GM21526 (cell line): ENCODE measurements around the gene LAMB3.
"Not testable (repeated sequence)": the region's sequence is repeated elsewhere in the genome, so short reads cannot be mapped to it uniquely, and the experiment has no call there.

Source experiments
- ATAC-seq: cut with Tn5 transposase; IDR thresholded peaks from one replicate; pipeline ENCODE4 v1.9.1; 2021; ENCODE audit warnings: moderate library complexity; ENCODE audit not compliant: unreplicated experiment, low FRiP score

Gene LAMB3

GRCh38 chr1:209652121-209652735 is at the start of gene LAMB3:
TSS of gene LAMB3 (minus strand) at chr1:209652425. CDS start at chr1:209650944, 1,481 bp downstream.
- ATAC-seq, result no peak

GRCh38 chr1:209700686-209701085 is 48.5 kb upstream of the LAMB3 start:
- ATAC-seq, result not testable (repeated sequence)

DNA sequence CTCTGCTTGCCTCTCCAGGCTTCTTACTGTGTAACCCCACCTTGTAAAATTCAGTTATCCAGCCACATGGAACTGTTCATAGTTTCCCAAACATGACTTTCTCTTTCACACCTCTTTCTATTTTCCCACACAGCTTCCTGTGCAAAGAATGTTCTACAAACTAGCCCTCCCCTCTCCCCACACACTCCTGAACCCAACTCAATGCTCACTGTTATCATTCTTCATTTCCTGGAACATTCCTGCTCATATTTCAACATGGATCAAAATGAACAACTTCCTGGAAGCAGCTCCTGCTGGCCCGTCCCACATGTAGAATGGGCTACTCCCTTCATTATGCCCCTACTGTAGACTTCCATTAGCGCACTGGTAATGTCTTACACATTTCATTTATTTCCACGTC is 44.9 kb upstream of the LAMB3 start:
- no peak for ATAC-seq

DNA sequence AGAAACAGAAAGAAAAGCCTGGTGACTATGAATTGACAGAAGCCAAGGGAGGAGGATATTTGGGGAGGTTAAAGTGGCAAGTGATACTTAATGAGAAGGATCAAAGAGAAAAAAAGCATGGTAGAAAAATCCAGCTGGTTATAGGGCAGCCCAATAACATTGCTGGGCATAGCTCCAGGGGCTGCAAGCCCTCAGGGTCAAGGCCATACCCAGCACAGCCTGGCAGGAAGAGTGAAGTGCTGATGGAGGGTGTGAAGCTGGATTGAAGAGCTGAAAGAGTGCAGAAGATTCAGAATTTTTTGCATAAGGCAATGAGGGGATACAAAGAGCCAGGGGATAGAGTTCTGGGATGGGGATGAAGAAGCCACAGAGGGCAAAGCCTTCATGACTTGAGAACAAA is 44.4 kb upstream of the LAMB3 start:
- ATAC-seq, result no peak

DNA sequence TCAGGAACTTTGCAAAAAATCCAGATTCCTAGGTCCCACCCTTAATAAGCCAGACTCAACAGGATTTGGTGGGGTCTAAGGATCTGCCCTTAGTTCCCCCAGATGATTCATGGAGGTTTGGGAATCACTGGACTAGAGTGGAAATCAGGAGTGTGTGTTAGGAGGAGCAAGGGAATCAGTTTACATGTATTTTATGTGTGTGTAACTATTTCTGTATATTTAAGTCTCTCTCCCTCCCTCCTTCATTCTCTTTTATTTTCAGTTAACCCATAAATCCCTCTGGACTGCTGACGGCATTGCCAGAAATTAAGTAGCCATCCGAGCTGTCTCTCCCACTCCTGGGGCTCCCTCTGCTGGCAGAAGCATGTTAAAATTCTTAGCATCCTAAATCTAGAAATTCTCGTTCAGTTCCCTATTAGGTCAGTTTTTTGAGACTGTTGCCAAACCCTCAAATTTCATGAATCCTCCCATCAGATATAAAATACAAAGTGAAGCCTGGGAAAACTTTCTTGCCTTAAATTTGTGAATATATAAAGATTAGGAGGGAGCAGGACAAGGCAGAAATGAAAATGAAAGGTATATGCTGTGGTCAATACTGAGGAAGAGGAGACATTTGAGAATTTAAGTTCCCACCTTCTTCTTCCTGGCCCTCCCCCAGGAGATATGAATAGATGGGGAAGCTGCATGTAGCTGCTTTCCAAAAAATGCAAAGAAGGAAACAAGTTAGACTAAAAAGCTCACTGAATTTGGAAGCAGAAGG is 40.7 kb upstream of the LAMB3 start:
- ATAC-seq, result peak; percentile 62

- no peak for ATAC-seq
Observed at GRCh38 chr1:209692296-209692695, 40.1 kb upstream of the LAMB3 start.

- ATAC-seq, result no peak
Observed at GRCh38 chr1:209691237-209691636, 39.0 kb upstream of the LAMB3 start.

- no peak for ATAC-seq
Observed at GRCh38 chr1:209689477-209689876, 37.3 kb upstream of the LAMB3 start.

DNA sequence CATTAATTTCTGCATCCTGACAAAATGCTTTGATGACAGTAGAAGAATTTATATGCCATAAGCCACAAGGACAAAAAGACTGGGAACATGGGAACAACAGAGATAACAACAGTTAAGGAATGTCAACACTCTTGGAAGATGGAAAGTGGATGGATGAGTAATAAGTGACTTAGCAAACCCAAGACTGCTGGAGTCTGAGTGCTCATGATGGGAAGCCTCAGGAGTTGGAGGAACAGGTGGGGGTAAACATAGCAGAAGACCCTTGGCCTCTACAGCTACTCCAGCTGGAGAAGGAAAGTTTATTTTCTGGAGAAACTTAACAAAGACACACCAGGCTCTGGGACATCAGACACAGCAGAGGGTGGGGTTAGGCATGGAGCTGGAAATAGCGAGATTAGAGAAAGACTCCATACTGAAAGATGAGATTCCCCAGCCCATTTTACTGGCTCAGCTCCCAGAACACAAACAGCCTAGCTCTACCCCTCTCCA is 36.6 kb upstream of the LAMB3 start:
- ATAC-seq, result no peak

GRCh38 chr1:209686322-209686721 is 34.1 kb upstream of the LAMB3 start:
- no peak for ATAC-seq

GRCh38 chr1:209685821-209686220 is 33.6 kb upstream of the LAMB3 start:
- ATAC-seq, result no peak

DNA sequence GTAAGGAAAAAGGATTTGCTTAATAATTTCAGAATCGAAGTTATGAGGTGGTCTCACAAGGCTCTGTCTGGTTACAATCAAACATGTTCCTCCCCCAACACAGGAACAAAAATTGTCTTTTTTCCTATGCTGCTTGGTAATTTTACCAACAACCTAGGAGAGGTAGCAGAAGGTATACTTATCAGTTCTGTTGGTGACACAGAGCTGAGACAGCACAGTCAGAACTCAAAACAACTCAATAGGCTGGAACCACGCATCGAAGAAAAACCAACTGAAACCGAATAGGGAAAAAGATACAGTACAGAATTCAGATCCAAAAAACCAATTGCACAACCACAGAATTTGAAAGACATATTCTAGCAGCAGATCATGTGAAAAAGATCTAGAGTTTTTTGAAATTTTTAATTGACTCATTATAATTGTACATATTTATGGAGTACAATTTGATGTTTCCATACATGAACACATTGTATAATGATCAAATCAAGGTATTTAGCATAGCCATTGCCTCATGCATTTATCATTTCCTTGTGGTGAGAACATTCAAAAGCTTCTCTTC is 26.8 kb upstream of the LAMB3 start:
- ATAC-seq, result no peak

GRCh38 chr1:209675565-209676154 is 23.4 kb upstream of the LAMB3 start:
- no peak for ATAC-seq

- no peak for ATAC-seq
Observed at GRCh38 chr1:209674957-209675564, 22.8 kb upstream of the LAMB3 start, which contains the start of gene G0S2. TSS of gene G0S2 (plus strand) at chr1:209675412. CDS start at chr1:209675685, 273 bp downstream.

DNA sequence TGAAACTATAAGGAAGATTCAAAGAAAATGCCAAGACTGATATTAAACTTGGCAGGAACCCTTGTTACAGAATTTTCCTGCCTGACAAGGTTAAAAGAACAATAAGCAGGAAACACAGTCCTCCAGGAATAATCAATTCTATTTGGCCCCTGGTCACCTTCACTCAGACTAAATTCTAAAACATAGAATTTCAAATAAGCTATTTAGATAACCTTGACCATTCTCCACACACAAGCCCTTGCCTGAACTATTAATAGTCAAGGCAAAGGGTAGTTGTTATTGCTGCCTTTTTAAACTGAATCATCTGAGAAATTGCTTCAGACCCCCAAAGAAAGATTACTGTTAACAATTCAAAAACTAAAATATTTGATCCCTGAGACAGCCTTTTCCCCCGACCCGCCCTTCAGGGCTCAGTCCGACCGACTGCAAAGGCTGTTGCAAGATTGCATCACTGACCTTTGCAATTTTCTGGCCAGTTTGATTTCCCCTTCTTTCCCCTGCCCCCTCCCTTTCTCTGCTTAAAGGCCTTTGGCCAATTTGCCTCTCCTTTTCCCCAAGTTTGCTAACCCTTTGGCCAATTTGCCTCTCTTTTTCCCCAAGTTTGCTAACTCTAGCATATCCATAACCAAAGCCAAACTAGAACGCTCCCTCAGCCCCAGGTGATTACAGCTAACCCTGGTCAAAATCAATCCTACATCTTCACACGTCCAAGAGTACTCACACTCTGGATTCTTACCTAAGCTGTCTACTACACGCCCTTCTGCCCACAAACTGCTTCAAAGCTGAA is 21.6 kb upstream of the LAMB3 start:
- no peak for ATAC-seq

- ATAC-seq, result peak; percentile 88
Observed at GRCh38 chr1:209672705-209673630, 20.7 kb upstream of the LAMB3 start.

GRCh38 chr1:209670441-209671082 is 18.3 kb upstream of the LAMB3 start:
- no peak for ATAC-seq

DNA sequence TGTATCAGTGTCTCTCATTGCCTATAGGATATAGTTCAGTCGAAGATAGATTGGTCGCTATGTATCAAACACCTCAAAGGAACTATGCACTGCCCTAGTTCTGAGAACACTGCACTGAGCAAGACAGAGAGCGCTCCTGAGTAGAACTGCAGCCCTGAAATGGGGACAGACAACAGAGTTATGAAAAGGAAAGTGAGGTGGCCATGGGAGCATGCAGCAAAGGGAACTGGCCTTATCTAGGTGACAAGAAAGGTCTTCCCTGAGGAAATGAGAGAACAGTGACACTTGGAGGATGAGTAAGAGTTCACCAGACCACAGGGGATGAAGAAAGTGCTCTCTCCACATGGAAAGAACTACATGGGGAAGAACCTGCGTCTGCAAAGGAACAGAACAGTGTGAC is 15.5 kb upstream of the LAMB3 start:
- ATAC-seq, result no peak

DNA sequence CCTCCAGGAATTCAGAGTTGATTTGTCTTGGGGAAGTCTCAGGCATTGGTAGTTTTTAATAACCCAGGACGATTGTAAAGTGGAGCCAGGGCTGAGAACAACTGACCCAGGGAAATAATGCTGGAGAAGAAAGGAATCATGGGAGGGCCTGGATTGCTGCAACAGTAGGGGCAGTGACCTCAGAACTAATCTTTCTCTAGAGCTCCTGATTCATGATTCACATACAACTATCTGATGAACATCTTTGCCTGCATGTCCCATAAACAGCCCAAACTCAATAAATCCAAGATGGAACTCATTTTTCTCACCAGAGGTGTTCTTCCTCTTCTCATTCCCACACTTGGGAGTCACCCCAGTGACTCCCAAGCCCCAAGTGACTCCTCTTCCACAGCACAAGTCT is 14.9 kb upstream of the LAMB3 start:
- ATAC-seq, result no peak
